H1 (cell line): Measurements from ENCODE around the gene CDYL2. TPM values are rescaled to one million over a fixed set of nuclear protein-coding genes. Genes with fewer than 3 reads are reported as not detected.

Experiments used
- CTCF ChIA-PET: fragments of 300-600 bp; sonication (Branson Sonifier 250); formaldehyde crosslinking; loops from one replicate; lab custom pipeline; 2021; ENCODE audit not compliant: partially characterized antibody; lab: Charles Lee
- POLR2A ChIA-PET: fragments of 300-600 bp; sonication (Branson Sonifier 250); formaldehyde crosslinking; loops from one replicate; lab custom pipeline; 2021; ENCODE audit warnings: inconsistent platforms; ENCODE audit not compliant: partially characterized antibody; lab: Charles Lee
- DNase-seq, 2 experiments: peaks; one replicate each; pipeline versions ENCODE4 v3.0.0 to v3.0.0-alpha.2; 2010 to 2022; ENCODE audit warnings: low spot score in 2 of 2, low read depth in 1 of 2, mixed read lengths in 1 of 2
- FAIRE-seq: peaks from 2 replicates; lab custom pipeline; 2011; peaks lifted over from hg19 to GRCh38; lab: Jason Lieb, UNC
- H2AFZ ChIP-seq: 2 replicates; pipeline ENCODE4 v1.8.1; 2012; ENCODE audit warnings: low read length, inconsistent platforms
- H2AK5ac ChIP-seq: 2 replicates; pipeline ENCODE4 v1.6.1; 2013; ENCODE audit warnings: low read depth, low read length
- H2BK120ac ChIP-seq: replicated peaks from 2 replicates; pipeline ENCODE3; 2013; ENCODE audit warnings: low read depth, low read length, inconsistent platforms
- H2BK12ac ChIP-seq: 2 replicates; pipeline ENCODE4 v1.6.1; 2013; ENCODE audit warnings: low read depth, low read length
- H2BK15ac ChIP-seq: 2 replicates; pipeline ENCODE4 v1.6.1; 2013; ENCODE audit warnings: low read length
- H2BK20ac ChIP-seq: 2 replicates; pipeline ENCODE4 v1.6.1; 2013; ENCODE audit warnings: low read length
- H2BK5ac ChIP-seq: 2 replicates; pipeline ENCODE4 v1.6.1; 2013; ENCODE audit warnings: low read depth, low read length
- H3K14ac ChIP-seq: 2 replicates; pipeline ENCODE4 v1.6.1; 2013; ENCODE audit warnings: inconsistent platforms; ENCODE audit not compliant: insufficient read length
- H3K18ac ChIP-seq: 2 replicates; pipeline ENCODE4 v1.6.1; 2013; ENCODE audit warnings: low read length; ENCODE audit errors: extremely low read depth
- H3K23ac ChIP-seq: 2 replicates; pipeline ENCODE4 v1.6.1; 2013; ENCODE audit warnings: inconsistent platforms; ENCODE audit not compliant: insufficient read length
- H3K23me2 ChIP-seq: 2 replicates; pipeline ENCODE4 v1.6.1; 2013; ENCODE audit warnings: low read depth, low read length
- H3K27ac ChIP-seq: 2 replicates; pipeline ENCODE4 v1.6.1; 2011; ENCODE audit warnings: low read depth, low read length, inconsistent platforms
- H3K27me3 ChIP-seq, 4 experiments: replicated peaks in 1 of 4; 1 replicate in 1 of 4; 2 replicates in 3 of 4; pipeline versions ENCODE4 v1.6.1 to v1.8.1; 2011 to 2013; ENCODE audit warnings: low read length in 3 of 4, mild to moderate bottlenecking in 3 of 4, inconsistent platforms in 2 of 4, mixed read lengths in 2 of 4, moderate library complexity in 1 of 4; ENCODE audit not compliant: control insufficient read depth in 3 of 4, insufficient read depth in 3 of 4; ENCODE audit errors: extremely low read depth in 1 of 4
- H3K36me3 ChIP-seq, 4 experiments: 2 replicates each; pipeline versions ENCODE4 v1.6.1 to v1.8.1; 2011 to 2013; ENCODE audit warnings: mild to moderate bottlenecking in 4 of 4, low read length in 3 of 4, moderate library complexity in 2 of 4, control low read depth in 1 of 4, inconsistent platforms in 1 of 4; ENCODE audit not compliant: insufficient read depth in 4 of 4, control insufficient read depth in 2 of 4
- H3K4ac ChIP-seq: replicated peaks from 2 replicates; pipeline ENCODE3; 2013; ENCODE audit warnings: low read length, low read depth, mixed read lengths, inconsistent platforms; ENCODE audit not compliant: insufficient read length
- H3K4me1 ChIP-seq, 4 experiments: replicated peaks in 1 of 4; 1 replicate in 1 of 4; 2 replicates in 3 of 4; pipeline versions ENCODE4 v1.6.1 to v1.8.1; 2011 to 2013; ENCODE audit warnings: low read length in 3 of 4, inconsistent platforms in 2 of 4, mixed read lengths in 1 of 4; ENCODE audit not compliant: insufficient read depth in 4 of 4, control insufficient read depth in 3 of 4
- H3K4me2 ChIP-seq, 2 experiments: 2 replicates each; pipeline versions ENCODE4 v1.6.1 to v1.8.1; 2011 to 2013; ENCODE audit warnings: low read depth in 2 of 2, low read length in 2 of 2, control low read depth in 1 of 2, inconsistent platforms in 1 of 2, mild to moderate bottlenecking in 1 of 2; ENCODE audit not compliant: insufficient read depth in 1 of 2
- H3K4me3 ChIP-seq, 4 experiments: fragments of 200-600, 300-600 bp in 1 of 4; sonication (generic), shearing (Covaris generic), sonication (Bioruptor Twin) in 1 of 4; 2 replicates each; pipeline versions ENCODE4 v1.5.1 to v1.8.1; 2011 to 2016; ENCODE audit warnings: low read length in 4 of 4, low read depth in 3 of 4, control low read depth in 2 of 4, inconsistent platforms in 2 of 4, mild to moderate bottlenecking in 2 of 4, mixed read lengths in 1 of 4, moderate library complexity in 1 of 4; ENCODE audit not compliant: insufficient read depth in 2 of 4; ENCODE audit errors: extremely low read depth in 1 of 4
- H3K56ac ChIP-seq: replicated peaks from 2 replicates; pipeline ENCODE3; 2013; ENCODE audit warnings: low read depth, mild to moderate bottlenecking, mixed read lengths, low read length, inconsistent platforms; ENCODE audit not compliant: insufficient read length
- H3K79me1 ChIP-seq: 2 replicates; pipeline ENCODE4 v1.6.1; 2013; ENCODE audit warnings: low read depth, low read length, control low read depth
- H3K79me2 ChIP-seq, 2 experiments: 2 replicates each; pipeline versions ENCODE4 v1.6.1 to v1.8.1; 2012 to 2013; ENCODE audit warnings: low read length in 2 of 2, mild to moderate bottlenecking in 2 of 2, inconsistent platforms in 1 of 2; ENCODE audit not compliant: insufficient read depth in 2 of 2, control insufficient read depth in 1 of 2
- H3K9ac ChIP-seq, 4 experiments: replicated peaks in 1 of 4; 1 replicate in 1 of 4; 2 replicates in 3 of 4; pipeline versions ENCODE4 v1.6.1 to v1.8.1; 2011 to 2013; ENCODE audit warnings: low read depth in 3 of 4, low read length in 3 of 4, control low read depth in 2 of 4, mild to moderate bottlenecking in 2 of 4, moderate library complexity in 2 of 4, inconsistent platforms in 1 of 4; ENCODE audit errors: extremely low read depth in 1 of 4
- H3K9me3 ChIP-seq, 2 experiments: 2 replicates each; pipeline versions ENCODE4 v1.6.1 to v1.8.1; 2012 to 2013; ENCODE audit warnings: mild to moderate bottlenecking in 2 of 2, moderate library complexity in 2 of 2, control low read depth in 1 of 2, inconsistent platforms in 1 of 2, low read depth in 1 of 2, low read length in 1 of 2, mixed read lengths in 1 of 2; ENCODE audit not compliant: insufficient read depth in 2 of 2
- H4K20me1 ChIP-seq, 2 experiments: replicated peaks in 1 of 2; 2 replicates each; pipeline versions ENCODE3 to v1.8.1; 2011 to 2013; ENCODE audit warnings: inconsistent platforms in 2 of 2, low read length in 2 of 2, mild to moderate bottlenecking in 1 of 2; ENCODE audit not compliant: insufficient read depth in 2 of 2, control insufficient read depth in 1 of 2
- H4K5ac ChIP-seq: 2 replicates; pipeline ENCODE4 v1.6.1; 2013; ENCODE audit warnings: low read length, low read depth, mixed read lengths, inconsistent platforms; ENCODE audit not compliant: insufficient read length
- H4K8ac ChIP-seq: 2 replicates; pipeline ENCODE4 v1.8.0; 2013; ENCODE audit warnings: mild to moderate bottlenecking, moderate library complexity, low read length, inconsistent platforms; ENCODE audit not compliant: insufficient read depth; ENCODE audit errors: extremely low read depth
- H4K91ac ChIP-seq: replicated peaks from 2 replicates; pipeline ENCODE3; 2013; ENCODE audit warnings: low read length, mixed read lengths, inconsistent platforms; ENCODE audit not compliant: insufficient read length
- ASH2L ChIP-seq: fragments of 200-600, 300-600 bp; sonication (generic); IDR thresholded peaks from one replicate; pipeline ENCODE4 v1.7.1; 2017; ENCODE audit warnings: low read length
- E2F6 ChIP-seq: IDR thresholded peaks from 2 replicates; pipeline ENCODE4 v1.6.1; 2012; ENCODE audit warnings: inconsistent platforms
- POLR2A ChIP-seq, 2 experiments: IDR thresholded peaks; 1 replicate in 1 of 2; 2 replicates in 1 of 2; pipeline ENCODE4 v1.6.1; 2011; ENCODE audit warnings: low read depth in 2 of 2, low read length in 2 of 2, mild to moderate bottlenecking in 2 of 2; ENCODE audit errors: control extremely low read depth in 1 of 2
- YY1 ChIP-seq: IDR thresholded peaks from 2 replicates; pipeline ENCODE4 v1.6.1; 2011; ENCODE audit warnings: low read depth, mild to moderate bottlenecking, low read length
- WGBS, 2 experiments: shearing (Covaris generic) in 1 of 2; methylation state at CpG; one replicate each; pipeline versions ENCODE4 v1.1.6 to v1.1.7; 2013 to 2015; ENCODE audit warnings: low lambda C conversion rate in 2 of 2, mixed read lengths in 2 of 2, inconsistent platforms in 1 of 2, low coverage in 1 of 2, missing lambda C conversion rate in 1 of 2; ENCODE audit not compliant: insufficient replicate concordance in 2 of 2, insufficient coverage in 1 of 2, insufficient read length in 1 of 2; ENCODE audit errors: extremely low coverage in 1 of 2, missing lambda C conversion rate in 1 of 2; 5-methylcytosine and 5-hydroxymethylcytosine counted together
- polyA plus RNA-seq, 7 experiments: library from polyadenylated mRNA; depleted of rRNA in 3 of 7; stranded (reverse) in 5 of 7; unstranded in 2 of 7; fragments of >200 nt in 5 of 7; fragments of 200-250 nt in 2 of 7; gene quantifications; 1 replicate in 5 of 7; 2 replicates in 1 of 7; 4 replicates in 1 of 7; pipeline versions ENCODE4 v1.2.1 to v1.2.3, GENCODE V29; 2011 to 2013; ENCODE audit warnings: missing spikeins in 2 of 7, mixed read lengths in 2 of 7
- total RNA-seq: library from RNA; stranded (reverse); fragmentation: NEBNext Ultra II Directional; extraction: Animal tissue kit (Norgen Biotek cat#: 25700); gene quantifications from 2 replicates; pipeline ENCODE4 v1.2.1, GENCODE V29; 2021

The CDYL2 gene
- total and polyA plus RNA-seq, 2 of the 8 experiments (the other 6 are each of a cell fraction or from before 2014, with no cell fraction given): 0.33 to 5.3 TPM

GRCh38 chr16:80693553-80693952 is 110.8 kb downstream of the CDYL2 start:
- Histone ChIP-seq H3K27ac (no peak overlapping the region), H2AK5ac (no peak overlapping the region), H3K4me1 (no peaks in the 10 kb centered on the region), H4K8ac (no peak overlapping the region), H3K4me2 (no peak overlapping the region), H3K4ac (no peak overlapping the region), H3K56ac (no peak overlapping the region), H2BK15ac (no peak overlapping the region), H4K91ac (no peak overlapping the region), H2BK20ac (no peak overlapping the region), H3K27me3 (no peaks in the 10 kb centered on the region), H3K23ac (no peak overlapping the region), H3K4me3 (no peak overlapping the region), H2BK12ac (no peak overlapping the region), H3K9me3 (peaks cover 3 to 18% of the 10 kb centered on the region in 2 experiments; a peak in 3 of 4 replicates), H2BK120ac (no peak overlapping the region), H3K79me2 (no peaks in the 10 kb centered on the region), H3K36me3 (no peaks in the 10 kb centered on the region), H4K20me1 (no peaks in the 10 kb centered on the region), H3K18ac (no peak overlapping the region), H3K9ac (no peak overlapping the region), H3K79me1 (no peaks in the 10 kb centered on the region), H4K5ac (no peak overlapping the region), H3K23me2 (no peaks in the 10 kb centered on the region), H2BK5ac (no peak overlapping the region), H2AFZ (no peak overlapping the region), H3K14ac (no peak overlapping the region)
- ChIA-PET POLR2A (no interaction called here), CTCF (no interaction called here)
- no peak for TF ChIP-seq ASH2L
- no peak for TF ChIP-seq POLR2A (IDR thresholded peaks at IDR 0.05; ENCODE audit: control extremely low read depth in 1 of 2, low read depth in 2 of 2, low read length in 2 of 2)
- TF ChIP-seq YY1: no peak
- TF ChIP-seq E2F6: no peak
- WGBS, 2 experiments: 88% methylated on average over 4 of the region's 4 CpGs; no CpG with 5 or more reads in 1 of the 2 experiments
- DNase-seq (no peak), FAIRE-seq (no peak)
